ENCODE results near the gene IGF2BP2. TPM values are rescaled to one million over a fixed set of nuclear protein-coding genes. Genes with fewer than 3 reads are reported as not detected.
"Not testable (repeated sequence)": the region's sequence is repeated elsewhere in the genome, so short reads cannot be mapped to it uniquely, and the experiment has no call there.

Gene IGF2BP2
- total RNA-seq, 1 donor from 2014 or later, result 5.5 TPM

- no peak for DNase-seq (ENCODE audit: low spot score)
Measured at GRCh38 chr3:185640308-185640707, 184.5 kb downstream of the IGF2BP2 start.

GRCh38 chr3:185639632-185640206, 185.1 kb downstream of the IGF2BP2 start:
- no peak for DNase-seq (ENCODE audit: low spot score)

- not testable (repeated sequence) for DNase-seq (ENCODE audit: low spot score)
Measured at GRCh38 chr3:185638651-185639050, 186.2 kb downstream of the IGF2BP2 start.

DNA sequence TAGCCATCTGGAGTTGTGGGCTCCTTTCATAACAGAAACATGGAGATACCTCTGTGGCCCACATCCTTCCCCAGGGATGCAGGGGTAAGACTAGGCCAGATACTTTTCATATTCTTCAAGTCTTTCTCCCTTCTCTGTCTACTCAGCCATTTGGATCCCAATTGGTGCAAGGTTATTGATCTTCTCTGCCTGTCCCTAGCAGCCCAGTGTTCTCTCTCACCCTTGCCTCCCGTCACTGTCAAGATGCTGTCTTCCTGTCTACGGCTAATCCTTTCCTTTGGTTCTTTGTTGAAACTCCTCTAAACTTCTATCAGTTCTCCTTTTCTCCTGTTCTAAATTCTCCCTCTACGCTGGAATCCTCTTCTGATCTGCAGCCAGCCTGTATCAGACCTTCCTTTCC, 187.5 kb downstream of the IGF2BP2 start:
- DNase-seq (ENCODE audit: low spot score), result no peak

- no peak for DNase-seq (ENCODE audit: low spot score)
Measured at GRCh38 chr3:185632996-185633395, 191.8 kb downstream of the IGF2BP2 start.

DNA sequence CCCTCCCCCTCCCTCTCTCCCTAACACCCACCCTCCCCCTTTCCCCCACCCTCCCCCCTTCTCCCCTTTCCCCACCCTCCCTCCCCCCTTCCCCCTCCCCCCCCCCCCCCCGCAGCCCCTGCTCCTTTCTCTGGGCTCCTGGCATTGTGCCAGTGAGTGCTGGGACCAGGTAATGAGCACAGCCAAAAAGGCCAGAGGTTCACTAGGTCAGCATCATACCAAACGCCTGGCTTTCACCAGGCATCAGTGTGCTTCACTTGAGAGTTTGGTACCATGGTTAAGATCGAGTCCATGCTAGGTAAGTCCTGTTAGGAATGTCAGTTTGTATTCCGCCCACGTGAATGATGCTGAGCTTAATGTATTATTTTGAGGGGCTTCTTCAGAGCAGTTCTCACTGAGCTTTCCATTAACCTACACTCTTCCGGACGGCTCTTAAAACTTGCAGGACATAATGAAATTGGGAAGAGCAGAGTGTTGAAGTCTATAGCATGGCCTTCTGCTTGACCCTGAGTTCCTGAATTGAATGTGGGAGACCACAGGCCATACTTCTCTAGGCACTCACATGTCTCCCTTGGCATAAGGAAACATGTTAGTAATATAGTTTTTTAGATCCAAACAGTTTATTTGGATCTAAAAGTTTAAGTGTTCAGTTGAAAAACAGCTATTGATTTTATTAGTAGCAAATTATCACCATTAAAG, 193.2 kb downstream of the IGF2BP2 start:
- no peak for DNase-seq (ENCODE audit: low spot score)

DNA sequence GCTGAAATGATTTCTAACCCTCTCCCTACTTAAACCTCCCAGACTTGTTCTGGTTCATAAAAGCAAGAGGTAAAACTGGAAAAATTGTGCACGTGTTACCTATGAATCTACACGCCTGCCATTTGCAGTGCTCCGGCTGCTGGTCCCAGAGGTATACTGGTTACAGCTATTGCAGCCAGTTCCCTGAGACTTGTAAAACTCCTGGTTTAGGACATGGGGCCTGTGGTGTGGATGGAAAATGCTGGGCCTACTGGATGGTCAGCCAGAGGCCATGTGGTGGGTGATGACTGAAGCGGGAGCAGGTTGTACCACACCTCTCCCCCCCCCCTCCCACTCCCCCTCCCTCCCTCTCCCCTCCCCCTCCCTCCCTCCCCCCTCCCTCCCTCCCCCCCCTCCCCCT, 193.7 kb downstream of the IGF2BP2 start:
- DNase-seq (ENCODE audit: low spot score), result no peak

GRCh38 chr3:185630182-185630622, 194.6 kb downstream of the IGF2BP2 start:
- DNase-seq (ENCODE audit: low spot score), result no peak

DNA sequence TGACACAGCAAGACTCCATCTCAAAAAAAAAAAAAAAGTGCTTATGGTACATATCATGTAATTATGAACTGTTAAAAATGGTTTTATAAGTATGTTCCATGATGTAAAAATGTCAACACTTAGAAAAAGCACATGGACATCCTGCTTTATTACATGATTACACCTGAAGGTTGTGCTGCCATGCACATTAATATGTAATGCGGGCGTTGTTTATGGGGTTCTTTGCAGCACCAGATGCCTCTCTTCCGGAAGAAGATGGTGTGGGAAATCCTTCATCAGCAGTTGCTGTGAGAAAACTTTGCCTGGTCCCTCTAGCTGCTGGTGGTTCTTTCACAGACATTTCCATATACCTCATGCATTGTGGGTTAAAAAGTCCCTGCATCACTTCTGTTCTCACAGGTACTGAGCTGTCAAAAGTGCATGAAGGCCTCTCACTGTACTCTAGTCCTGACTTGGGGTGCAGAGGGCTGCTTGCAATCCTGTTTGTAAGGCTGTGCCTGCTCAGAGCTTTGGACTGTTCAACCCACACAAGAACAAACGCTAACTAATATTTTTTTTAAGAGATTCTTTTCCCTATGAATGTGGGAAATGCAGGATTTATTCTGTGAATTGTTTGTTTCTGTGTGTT, 195.2 kb downstream of the IGF2BP2 start:
- no peak for DNase-seq (ENCODE audit: low spot score)

- no peak for DNase-seq (ENCODE audit: low spot score)
Measured at GRCh38 chr3:185625784-185626183, 199.1 kb downstream of the IGF2BP2 start.

- no peak for DNase-seq (ENCODE audit: low spot score)
Measured at GRCh38 chr3:185623939-185624665, 200.7 kb downstream of the IGF2BP2 start.

DNA sequence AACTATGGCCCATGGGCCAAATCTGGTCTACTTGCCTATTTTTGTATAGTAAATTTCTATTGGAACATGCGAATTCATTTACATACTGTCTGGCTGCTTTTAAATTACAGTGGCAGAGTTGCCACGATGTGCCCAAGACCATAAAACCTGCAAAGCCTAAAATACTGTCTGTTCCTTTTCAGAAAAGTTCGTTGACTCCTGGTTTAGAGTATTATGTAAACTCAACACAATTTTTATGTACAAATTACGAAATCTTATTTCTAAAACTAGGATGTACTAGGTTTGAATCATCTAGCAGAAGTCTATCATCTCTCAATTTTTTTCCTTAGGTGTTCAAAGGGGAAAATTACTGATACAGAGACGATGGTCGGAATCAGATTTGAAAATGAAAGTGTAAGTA, 211.8 kb downstream of the IGF2BP2 start:
- DNase-seq (ENCODE audit: low spot score), result no peak

- DNase-seq (ENCODE audit: low spot score), result no peak
Measured at GRCh38 chr3:185606196-185606595, 218.6 kb downstream of the IGF2BP2 start.

GRCh38 chr3:185605566-185605965, 219.3 kb downstream of the IGF2BP2 start:
- DNase-seq (ENCODE audit: low spot score), result no peak

DNA sequence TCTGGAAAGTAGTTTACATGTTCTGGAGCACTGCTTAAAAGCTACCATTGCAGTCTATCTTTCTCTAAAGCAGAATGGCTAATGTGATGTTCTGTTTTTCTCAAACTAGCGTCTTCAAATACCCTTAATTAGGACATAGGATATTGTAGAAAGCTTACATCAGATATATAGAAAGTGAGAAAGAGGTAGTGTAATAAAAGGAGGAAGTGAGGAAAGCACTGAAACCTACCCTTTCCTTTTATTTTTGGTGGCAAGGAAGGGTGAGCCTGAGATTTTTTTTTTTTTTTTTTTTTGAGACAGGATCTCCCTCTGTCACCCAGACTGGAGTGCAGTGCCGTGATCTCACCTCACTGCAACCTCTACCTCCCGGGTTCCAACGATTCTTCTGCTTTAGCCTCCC, 229.3 kb downstream of the IGF2BP2 start:
- DNase-seq (ENCODE audit: low spot score), result no peak

DNA sequence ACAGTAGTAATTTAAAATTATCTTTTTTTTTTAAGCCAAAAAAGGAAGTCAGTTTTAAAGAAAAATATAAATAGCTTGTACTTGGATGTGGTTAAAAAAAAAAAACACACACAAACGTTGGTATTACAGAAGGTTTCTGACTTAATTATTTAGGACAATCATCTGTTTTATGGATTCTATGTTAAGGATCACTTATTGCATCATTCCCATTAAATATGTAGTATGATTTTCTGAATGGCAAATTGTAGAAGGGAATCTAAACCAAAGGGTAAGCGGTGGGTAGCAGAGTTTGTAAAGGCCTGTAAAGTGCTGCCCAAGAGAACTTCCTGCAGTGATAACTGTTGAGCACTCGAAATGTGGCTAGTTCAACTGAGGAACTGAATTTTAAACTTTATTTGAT, 230.8 kb downstream of the IGF2BP2 start:
- no peak for DNase-seq (ENCODE audit: low spot score)

Other genes with a start within 250 kb of the IGF2BP2 start
- gene SENP2, start 238.7 kb downstream of the IGF2BP2 start, total RNA-seq, result 51.8 TPM
- 120 TPM for gene TRA2B, start 113.0 kb upstream of the IGF2BP2 start, total RNA-seq